ENCODE measurements around the gene PAWR.

Gene PAWR

DNA sequence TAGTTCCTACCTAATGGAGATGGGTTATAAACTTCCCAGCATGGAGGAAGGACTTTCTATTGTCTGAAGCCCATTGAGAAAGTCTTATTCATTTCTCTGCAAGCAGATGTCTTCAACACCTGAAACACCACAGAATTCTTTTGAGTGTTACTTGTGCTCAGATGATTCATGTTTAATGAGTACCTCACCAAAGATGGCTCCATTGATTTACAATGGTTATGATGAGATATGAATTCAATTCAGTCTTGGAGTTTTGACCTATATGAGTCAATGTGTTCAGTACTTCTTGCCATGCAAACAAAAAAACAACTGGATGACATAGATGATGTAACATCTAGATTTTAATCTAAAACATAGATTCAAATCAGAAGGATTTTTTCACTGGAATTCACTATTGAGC lies 15.4 kb upstream of the PAWR start:
- Histone ChIP-seq H3K27ac (ENCODE audit: low read depth, low read length) (no peak overlapping the region), H3K36me3 (ENCODE audit: control insufficient read depth, low read length) (no peaks in the 10 kb centered on the region), H3K27me3 (ENCODE audit: control insufficient read depth, low read length) (no peaks in the 10 kb centered on the region), H3K4me2 (ENCODE audit: low read length) (no peak overlapping the region), H3K4me3 (ENCODE audit: low read length) (no peak overlapping the region), H3K4me1 (ENCODE audit: control insufficient read depth, low read length) (no peaks in the 10 kb centered on the region), H3F3A (ENCODE audit: control insufficient read depth, insufficient read depth) (no peaks in the 10 kb centered on the region), H3K9me2 (replicated peaks; ENCODE audit: control insufficient read depth, low read length) (no peaks in the 10 kb centered on the region), H3K9me3 (ENCODE audit: control insufficient read depth, insufficient read depth, low read length) (no peaks in the 10 kb centered on the region), H3K79me2 (ENCODE audit: control insufficient read depth, low read length) (no peaks in the 10 kb centered on the region), H4K20me1 (ENCODE audit: control insufficient read depth, insufficient read depth, low read depth, low read length) (no peaks in the 10 kb centered on the region)
- TF ChIP-seq EZH2phosphoT487 (IDR thresholded peaks at IDR 0.05; ENCODE audit: borderline replicate concordance, low read length): no peak
- TF ChIP-seq, protein P1, sequence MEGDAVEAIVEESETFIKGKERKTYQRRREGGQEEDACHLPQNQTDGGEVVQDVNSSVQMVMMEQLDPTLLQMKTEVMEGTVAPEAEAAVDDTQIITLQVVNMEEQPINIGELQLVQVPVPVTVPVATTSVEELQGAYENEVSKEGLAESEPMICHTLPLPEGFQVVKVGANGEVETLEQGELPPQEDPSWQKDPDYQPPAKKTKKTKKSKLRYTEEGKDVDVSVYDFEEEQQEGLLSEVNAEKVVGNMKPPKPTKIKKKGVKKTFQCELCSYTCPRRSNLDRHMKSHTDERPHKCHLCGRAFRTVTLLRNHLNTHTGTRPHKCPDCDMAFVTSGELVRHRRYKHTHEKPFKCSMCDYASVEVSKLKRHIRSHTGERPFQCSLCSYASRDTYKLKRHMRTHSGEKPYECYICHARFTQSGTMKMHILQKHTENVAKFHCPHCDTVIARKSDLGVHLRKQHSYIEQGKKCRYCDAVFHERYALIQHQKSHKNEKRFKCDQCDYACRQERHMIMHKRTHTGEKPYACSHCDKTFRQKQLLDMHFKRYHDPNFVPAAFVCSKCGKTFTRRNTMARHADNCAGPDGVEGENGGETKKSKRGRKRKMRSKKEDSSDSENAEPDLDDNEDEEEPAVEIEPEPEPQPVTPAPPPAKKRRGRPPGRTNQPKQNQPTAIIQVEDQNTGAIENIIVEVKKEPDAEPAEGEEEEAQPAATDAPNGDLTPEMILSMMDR (IDR thresholded peaks at IDR 0.05; ENCODE audit: low read depth, low read length, poor library complexity, severe bottlenecking): no peak

DNA sequence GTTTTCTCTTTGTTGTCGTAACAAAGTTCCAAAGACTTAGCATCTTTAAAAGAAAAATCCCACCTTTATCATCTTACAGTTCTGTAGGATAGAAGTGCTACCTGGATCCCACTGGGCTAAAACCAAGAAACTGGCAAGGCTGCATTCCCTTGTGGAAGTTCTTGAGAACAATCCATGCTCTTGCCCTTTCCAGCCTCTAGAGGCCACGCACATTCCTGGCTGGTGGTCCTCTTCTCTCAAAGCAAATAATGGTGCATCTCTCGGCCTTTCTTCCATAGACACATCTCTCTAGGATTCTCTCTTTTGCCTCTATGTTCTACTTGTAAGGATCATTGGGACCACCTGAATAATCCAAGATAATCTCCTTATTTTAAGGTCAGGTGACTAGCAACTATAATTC lies 8.2 kb upstream of the PAWR start:
- Histone ChIP-seq H3K4me3 (ENCODE audit: low read length) (no peak overlapping the region), H3K79me2 (ENCODE audit: control insufficient read depth, low read length) (no peaks in the 10 kb centered on the region), H3K36me3 (ENCODE audit: control insufficient read depth, low read length) (no peaks in the 10 kb centered on the region), H3K27me3 (ENCODE audit: control insufficient read depth, low read length) (no peaks in the 10 kb centered on the region), H3K4me2 (ENCODE audit: low read length) (no peak overlapping the region), H3K27ac (ENCODE audit: low read depth, low read length) (no peak overlapping the region), H3F3A (ENCODE audit: control insufficient read depth, insufficient read depth) (no peaks in the 10 kb centered on the region), H3K9me2 (replicated peaks; ENCODE audit: control insufficient read depth, low read length) (no peaks in the 10 kb centered on the region), H3K9me3 (ENCODE audit: control insufficient read depth, insufficient read depth, low read length) (no peaks in the 10 kb centered on the region), H3K4me1 (ENCODE audit: control insufficient read depth, low read length) (no peaks in the 10 kb centered on the region), H4K20me1 (ENCODE audit: control insufficient read depth, insufficient read depth, low read depth, low read length) (no peaks in the 10 kb centered on the region)
- TF ChIP-seq EZH2phosphoT487 (IDR thresholded peaks at IDR 0.05; ENCODE audit: borderline replicate concordance, low read length): no peak
- TF ChIP-seq, protein P1 (IDR thresholded peaks at IDR 0.05; ENCODE audit: low read depth, low read length, poor library complexity, severe bottlenecking): no peak

DNA sequence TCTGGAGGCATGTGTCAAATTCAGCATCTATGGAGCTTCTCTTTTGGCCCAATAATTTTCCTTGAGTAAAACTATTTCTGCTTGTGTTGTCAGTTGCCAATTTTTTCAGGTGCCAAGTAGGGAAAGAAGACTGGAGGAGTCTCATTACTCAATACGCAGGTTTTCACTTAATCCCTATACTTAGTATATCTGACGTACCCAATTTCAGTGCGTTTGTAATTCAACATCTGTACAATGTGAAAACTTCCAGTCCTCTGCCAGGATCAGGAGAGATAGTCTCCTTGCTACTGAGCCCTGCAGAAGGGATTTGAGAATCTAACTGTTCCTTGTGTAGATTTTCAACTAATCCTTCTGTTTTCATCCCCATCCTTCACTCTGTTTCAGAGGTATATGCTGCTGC lies 5.7 kb upstream of the PAWR start:
- no peak overlapping the region for H3K4me3 ChIP-seq (ENCODE audit: low read length)
- H3K4me1 ChIP-seq (ENCODE audit: control insufficient read depth, low read length): peaks cover 6% of the 10 kb centered on the region
- no peaks in the 10 kb centered on the region for H3K9me3 ChIP-seq (ENCODE audit: control insufficient read depth, insufficient read depth, low read length)
- no peak for TF ChIP-seq EZH2phosphoT487 (IDR thresholded peaks at IDR 0.05; ENCODE audit: borderline replicate concordance, low read length)
- TF ChIP-seq, protein P1 (IDR thresholded peaks at IDR 0.05; ENCODE audit: low read depth, low read length, poor library complexity, severe bottlenecking): no peak
- H3K4me2 ChIP-seq (ENCODE audit: low read length): no peak overlapping the region
- no peaks in the 10 kb centered on the region for H3K9me2 ChIP-seq (replicated peaks; ENCODE audit: control insufficient read depth, low read length)
- H4K20me1 ChIP-seq (ENCODE audit: control insufficient read depth, insufficient read depth, low read depth, low read length): no peaks in the 10 kb centered on the region
- H3K79me2 ChIP-seq (ENCODE audit: control insufficient read depth, low read length): no peaks in the 10 kb centered on the region
- no peak overlapping the region for H3K27ac ChIP-seq (ENCODE audit: low read depth, low read length)
- H3K36me3 ChIP-seq (ENCODE audit: control insufficient read depth, low read length): no peaks in the 10 kb centered on the region
- 0 out of 2 replicates have a peak, but pooled peaks cover 4% of the 10 kb centered on the region for H3F3A ChIP-seq (ENCODE audit: control insufficient read depth, insufficient read depth)
- peaks cover 7% of the 10 kb centered on the region; the same call in 1 of the 2 replicates for H3K27me3 ChIP-seq (ENCODE audit: control insufficient read depth, low read length)

All from DOHH2 (cell line).